Choroid plexus epithelial cell (primary cell): ENCODE data around the gene SPATA31D4.

ENCODE experiments used
- DNase-seq: peaks from one replicate; pipeline ENCODE4 v3.0.0-alpha.2; 2010; ENCODE audit warnings: low read depth
- H3K4me3 ChIP-seq: 2 replicates; pipeline ENCODE4 v1.5.1; 2011; ENCODE audit warnings: low read depth, mild to moderate bottlenecking, control low read depth, low read length, moderate library complexity
- CTCF ChIP-seq: conservative IDR thresholded peaks from 2 replicates; pipeline ENCODE4 v1.5.1; 2011; ENCODE audit warnings: low read depth, mild to moderate bottlenecking, control low read depth, inconsistent platforms, low read length, moderate library complexity

SPATA31D4 gene

GRCh38 chr9:81981883-81982282, 53.7 kb downstream of the SPATA31D4 start:
- TF ChIP-seq CTCF, result no peak
- DNase-seq, result no peak
- no peak overlapping the region for H3K4me3 ChIP-seq
